CD14-positive monocyte (primary cell): ENCODE measurements around the gene LAMB3. TPM values are rescaled to one million over a fixed set of nuclear protein-coding genes. Genes with fewer than 3 reads are reported as not detected.

ENCODE experiments used
- DNase-seq, 3 donors: peaks; one replicate each; pipeline ENCODE4 v3.0.0-alpha.2; 2011 to 2022
- H2AFZ ChIP-seq: 2 replicates; pipeline ENCODE4 v1.6.0; 2012; ENCODE audit warnings: mild to moderate bottlenecking, low read depth, low read length, inconsistent platforms; ENCODE audit not compliant: insufficient read depth, poor library complexity, severe bottlenecking
- H3K27ac ChIP-seq, 2 donors: 1 replicate in 1 of 2; 2 replicates in 1 of 2; pipeline ENCODE4 v1.5.1; 2012 to 2013; ENCODE audit warnings: low read length in 2 of 2, control low read depth in 1 of 2, inconsistent platforms in 1 of 2, low read depth in 1 of 2, mild to moderate bottlenecking in 1 of 2
- H3K27me3 ChIP-seq, 2 donors: one replicate each; pipeline versions ENCODE4 v1.6.0 to v1.6.1; 2011 to 2013; ENCODE audit warnings: low read length in 2 of 2; ENCODE audit not compliant: control insufficient read depth in 2 of 2, insufficient read depth in 2 of 2
- H3K36me3 ChIP-seq, 2 donors: replicated peaks in 1 of 2; 1 replicate in 1 of 2; 2 replicates in 1 of 2; pipeline versions ENCODE4 v1.5.1 to v1.6.1; 2012 to 2013; ENCODE audit warnings: low read length in 2 of 2, control low read depth in 1 of 2, inconsistent platforms in 1 of 2, mild to moderate bottlenecking in 1 of 2; ENCODE audit not compliant: insufficient read depth in 2 of 2, control insufficient read depth in 1 of 2
- H3K4me1 ChIP-seq, 2 donors: 1 replicate in 1 of 2; 2 replicates in 1 of 2; pipeline versions ENCODE4 v1.5.1 to v1.6.1; 2012 to 2013; ENCODE audit warnings: low read length in 2 of 2, control low read depth in 1 of 2, inconsistent platforms in 1 of 2, mild to moderate bottlenecking in 1 of 2, moderate library complexity in 1 of 2; ENCODE audit not compliant: insufficient read depth in 2 of 2, control insufficient read depth in 1 of 2
- H3K4me2 ChIP-seq: replicated peaks from 2 replicates; pipeline ENCODE3; 2012; ENCODE audit warnings: low read length, moderate library complexity, mild to moderate bottlenecking; ENCODE audit not compliant: poor library complexity, severe bottlenecking; ENCODE audit errors: extremely low read depth
- H3K4me3 ChIP-seq, 3 experiments: fragments of 200-600 bp in 1 of 3; sonication (generic) in 1 of 3; replicated peaks in 1 of 3; 1 replicate in 2 of 3; 2 replicates in 1 of 3; pipeline ENCODE4 v1.5.1; 2011 to 2013; ENCODE audit warnings: low read length in 3 of 3, mild to moderate bottlenecking in 3 of 3, control low read depth in 2 of 3, low read depth in 2 of 3, inconsistent platforms in 1 of 3, moderate library complexity in 1 of 3
- H3K79me2 ChIP-seq: 2 replicates; pipeline ENCODE4 v1.6.0; 2012; ENCODE audit warnings: mild to moderate bottlenecking, control low read depth, inconsistent platforms, low read length, moderate library complexity; ENCODE audit not compliant: insufficient read depth
- H3K9ac ChIP-seq: 2 replicates; pipeline ENCODE4 v1.6.0; 2017; ENCODE audit warnings: low read length, mild to moderate bottlenecking; ENCODE audit not compliant: insufficient read depth, poor library complexity, severe bottlenecking
- H3K9me3 ChIP-seq, 2 donors: replicated peaks in 1 of 2; 1 replicate in 1 of 2; 2 replicates in 1 of 2; pipeline versions ENCODE4 v1.5.1 to v1.6.1; 2012 to 2013; ENCODE audit warnings: low read length in 2 of 2, control low read depth in 1 of 2; ENCODE audit not compliant: control insufficient read depth in 1 of 2, insufficient read depth in 1 of 2
- H4K20me1 ChIP-seq: 2 replicates; pipeline ENCODE4 v1.6.0; 2012; ENCODE audit warnings: mild to moderate bottlenecking, low read length, control low read depth, moderate library complexity; ENCODE audit not compliant: insufficient read depth
- H3K27ac Mint-ChIP-seq, 7 donors: one replicate each; pipeline ENCODE4 v1.8.0; 2020; ENCODE audit warnings: mild to moderate bottlenecking in 7 of 7, mixed read lengths in 7 of 7, moderate library complexity in 6 of 7, inconsistent platforms in 2 of 7
- H3K27me3 Mint-ChIP-seq, 3 donors: one replicate each; pipeline ENCODE4 v1.8.0; 2021 to 2022; ENCODE audit warnings: low read depth in 3 of 3, mild to moderate bottlenecking in 3 of 3, mixed read lengths in 3 of 3, moderate library complexity in 3 of 3, inconsistent platforms in 1 of 3
- H3K36me3 Mint-ChIP-seq, 2 donors: one replicate each; pipeline ENCODE4 v1.8.0; 2020; ENCODE audit warnings: mixed read lengths in 2 of 2, inconsistent platforms in 1 of 2, mild to moderate bottlenecking in 1 of 2
- H3K4me1 Mint-ChIP-seq: one replicate; pipeline ENCODE4 v1.8.0; 2020; ENCODE audit warnings: mild to moderate bottlenecking, mixed read lengths
- H3K4me3 Mint-ChIP-seq, 2 donors: one replicate each; pipeline ENCODE4 v1.8.0; 2020; ENCODE audit warnings: mild to moderate bottlenecking in 2 of 2, mixed read lengths in 2 of 2, moderate library complexity in 1 of 2
- H3K9me3 Mint-ChIP-seq, 7 donors: one replicate each; pipeline ENCODE4 v1.8.0; 2020 to 2022; ENCODE audit warnings: mixed read lengths in 7 of 7, mild to moderate bottlenecking in 6 of 7, moderate library complexity in 6 of 7, inconsistent platforms in 2 of 7
- CTCF ChIP-seq: fragments of 200-600 bp; IDR thresholded peaks from one replicate; pipeline ENCODE4 v1.8.0; 2022; ENCODE audit warnings: antibody characterized with exemption, mild to moderate bottlenecking
- WGBS: methylation state at CpG from one replicate; pipeline ENCODE4 v1.1.5; 2013; ENCODE audit warnings: missing lambda C conversion rate; ENCODE audit not compliant: insufficient coverage; 5-methylcytosine and 5-hydroxymethylcytosine counted together
- intact Hi-C, 2 donors: fragments of 100-400 bp; cut with micrococcal nuclease; formaldehyde crosslinking; loops; one replicate each; pipeline versions ENCODE4 v1.15.0 to v1.15.1; 2023
- polyA plus RNA-seq, 3 donors: library from polyadenylated mRNA; depleted of rRNA in 1 of 3; unstranded in 2 of 3; stranded (reverse) in 1 of 3; fragments of 300-500 nt in 2 of 3; fragments of >200 nt in 1 of 3; fragmentation: Illumina TruSeq in 2 of 3; gene quantifications; 1 replicate in 2 of 3; 2 replicates in 1 of 3; pipeline ENCODE4 v1.2.3, GENCODE V29; 2012 to 2021

Gene LAMB3
- polyA plus RNA-seq, 3 donors = 0.29 to 0.67 (median 0.30) TPM

- Histone ChIP-seq H2AFZ (no peak overlapping the region), H3K27me3 (no peaks in the 10 kb centered on the region), H3K36me3 (no peaks in the 10 kb centered on the region), H3K9me3 (no peaks in the 10 kb centered on the region), H3K79me2 (no peaks in the 10 kb centered on the region), H3K4me2 (no peak overlapping the region), H4K20me1 (no peaks in the 10 kb centered on the region), H3K27ac (no peak overlapping the region), H3K4me1 (peaks cover 4% of the 10 kb centered on the region in 2 donors), H3K9ac (no peak overlapping the region), H3K4me3 (no peak overlapping the region)
- no peak for DNase-seq
- TF ChIP-seq CTCF = no peak
- Mint-ChIP-seq H3K4me1 (peaks cover 20% of the 10 kb centered on the region), H3K36me3 (no peaks in the 10 kb centered on the region), H3K27ac (no peak overlapping the region), H3K27me3 (peaks cover 8 to 26% (median 22%) of the 10 kb centered on the region in 3 donors), H3K9me3 (peaks cover 0 to 8% (median 4%) of the 10 kb centered on the region in 7 donors), H3K4me3 (no peak overlapping the region)
- 46% methylated on average over 3 of the region's 4 CpGs for WGBS
- intact Hi-C loops = loop anchor here in 1 of 2 donors (10.0 kb wide), 1 partner anchor 54 kb away; the partner anchor contains the start of gene G0S2
Observed at GRCh38 chr1:209621286-209621685, 30.9 kb downstream of the LAMB3 start.

- no peak overlapping the region for H3K4me2 ChIP-seq
- no peaks in the 10 kb centered on the region for H4K20me1 ChIP-seq
- Mint-ChIP-seq H3K4me3 (no peak overlapping the region), H3K36me3 (no peaks in the 10 kb centered on the region), H3K9me3 (peaks cover 0 to 8% (median 4%) of the 10 kb centered on the region in 7 donors), H3K27me3 (peaks cover 8 to 26% (median 23%) of the 10 kb centered on the region in 3 donors), H3K27ac (peak overlapping the region in 1 of 7 donors; percentile 54), H3K4me1 (peaks cover 14% of the 10 kb centered on the region)
- peak in 1 of 3 donors; percentile 24 for DNase-seq
- no peaks in the 10 kb centered on the region for H3K9me3 ChIP-seq
- H2AFZ ChIP-seq = no peak overlapping the region
- intact Hi-C loops = loop anchor here in 1 of 2 donors (10.0 kb wide), 1 partner anchor 54 kb away; the partner anchor contains the start of gene G0S2
- no peak overlapping the region for H3K4me3 ChIP-seq
- no peak overlapping the region for H3K27ac ChIP-seq
- no peaks in the 10 kb centered on the region for H3K4me1 ChIP-seq
- 100% methylated on average over 3 of the region's 3 CpGs for WGBS
- H3K27me3 ChIP-seq = no peaks in the 10 kb centered on the region
- no peaks in the 10 kb centered on the region for H3K36me3 ChIP-seq
- no peak overlapping the region for H3K9ac ChIP-seq
- no peak for TF ChIP-seq CTCF
- H3K79me2 ChIP-seq = no peaks in the 10 kb centered on the region
Observed at GRCh38 chr1:209620487-209620884, 31.7 kb downstream of the LAMB3 start.
